HEK293 (cell line): ENCODE data around the gene TXNRD2.

Experiments
- CTCF ChIA-PET: fragments of 350-600 bp; formaldehyde crosslinking; extraction: SDS; loops from one replicate; lab custom pipeline; 2021; ENCODE audit warnings: antibody characterized with exemption; lab: Yijun Ruan, JAX
- POLR2A ChIA-PET: fragments of 300-600 bp; formaldehyde crosslinking; extraction: SDS; loops from one replicate; lab custom pipeline; 2020; ENCODE audit warnings: antibody characterized with exemption, inconsistent platforms; lab: Yijun Ruan, JAX
- H3K27ac ChIP-seq: fragments of 200-500 bp; sonication (Bioruptor generic); 2 replicates; pipeline ENCODE4 v1.5.1; 2014; ENCODE audit warnings: low read depth, low read length, control low read depth, inconsistent platforms; ENCODE audit errors: extremely low read depth
- H3K36me3 ChIP-seq, 2 experiments: fragments of 200-500 bp in 1 of 2; sonication (Bioruptor generic) in 1 of 2; 1 replicate in 1 of 2; 2 replicates in 1 of 2; pipeline ENCODE4 v1.5.1; 2014 to 2017; ENCODE audit warnings: inconsistent platforms in 2 of 2, low read length in 2 of 2; ENCODE audit not compliant: control insufficient read depth in 2 of 2, insufficient read depth in 1 of 2
- H3K4me1 ChIP-seq: fragments of 200-500 bp; sonication (Bioruptor generic); 2 replicates; pipeline ENCODE4 v1.5.1; 2014; ENCODE audit warnings: mild to moderate bottlenecking, low read length, inconsistent platforms; ENCODE audit not compliant: control insufficient read depth, insufficient read depth
- H3K4me3 ChIP-seq: 2 replicates; pipeline ENCODE4 v1.5.1; 2011; ENCODE audit warnings: low read depth, mild to moderate bottlenecking, control low read depth, low read length, moderate library complexity
- H3K9me3 ChIP-seq: fragments of 200-500 bp; sonication (Bioruptor generic); 2 replicates; pipeline ENCODE4 v1.5.1; 2014; ENCODE audit warnings: low read depth, low read length, inconsistent platforms; ENCODE audit not compliant: control insufficient read depth, insufficient read depth
- CTCF ChIP-seq: fragments of 450-650 bp; formaldehyde crosslinking; IDR thresholded peaks from 2 replicates; pipeline ENCODE4 v1.5.1; 2016; ENCODE audit warnings: missing biosample characterization, missing genetic modification characterization
- KLF1 ChIP-seq: fragments of 450-650 bp; formaldehyde crosslinking; IDR thresholded peaks from 2 replicates; pipeline ENCODE4 v1.5.1; 2016; ENCODE audit warnings: missing biosample characterization, missing genetic modification characterization
- KLF10 ChIP-seq: fragments of 450-650 bp; IDR thresholded peaks from 2 replicates; pipeline ENCODE4 v1.5.1; 2018; ENCODE audit warnings: missing biosample characterization, mild to moderate bottlenecking, missing genetic modification characterization
- OSR2 ChIP-seq: fragments of 450-650 bp; formaldehyde crosslinking; IDR thresholded peaks from 2 replicates; pipeline ENCODE4 v1.5.1; 2016; ENCODE audit warnings: missing biosample characterization, missing genetic modification characterization
- SCRT1 ChIP-seq: fragments of 450-650 bp; formaldehyde crosslinking; IDR thresholded peaks from 2 replicates; pipeline ENCODE4 v1.5.1; 2016; ENCODE audit warnings: missing biosample characterization, missing genetic modification characterization, borderline replicate concordance
- SETDB1 ChIP-seq: IDR thresholded peaks from one replicate; pipeline ENCODE4 v1.6.1; 2017; ENCODE audit warnings: mild to moderate bottlenecking, low read length, moderate library complexity, mixed read lengths; ENCODE audit not compliant: insufficient read length
- TRIM28 ChIP-seq: IDR thresholded peaks from 2 replicates; pipeline ENCODE4 v1.6.1; 2011; ENCODE audit warnings: low read length, control low read depth, borderline replicate concordance
- WT1 ChIP-seq: fragments of 450-650 bp; formaldehyde crosslinking; IDR thresholded peaks from 2 replicates; pipeline ENCODE4 v1.5.1; 2016; ENCODE audit warnings: missing biosample characterization, missing genetic modification characterization
- YY1 ChIP-seq: fragments of 450-650 bp; formaldehyde crosslinking; IDR thresholded peaks from 2 replicates; pipeline ENCODE4 v1.5.1; 2018; ENCODE audit warnings: missing biosample characterization, missing genetic modification characterization
- YY2 ChIP-seq: fragments of 450-650 bp; formaldehyde crosslinking; IDR thresholded peaks from 2 replicates; pipeline ENCODE4 v1.5.1; 2016; ENCODE audit warnings: missing biosample characterization, missing genetic modification characterization
- ZBTB48 ChIP-seq: fragments of 450-650 bp; formaldehyde crosslinking; IDR thresholded peaks from 2 replicates; pipeline ENCODE4 v1.5.1; 2016; ENCODE audit warnings: missing biosample characterization, missing genetic modification characterization
- ZFHX2 ChIP-seq: fragments of 450-650 bp; formaldehyde crosslinking; conservative IDR thresholded peaks from 2 replicates; pipeline ENCODE4 v1.5.1; 2016; ENCODE audit warnings: missing biosample characterization, missing genetic modification characterization
- ZNF121 ChIP-seq: fragments of 450-650 bp; formaldehyde crosslinking; IDR thresholded peaks from 2 replicates; pipeline ENCODE4 v1.5.1; 2016; ENCODE audit warnings: missing biosample characterization, missing genetic modification characterization
- ZNF184 ChIP-seq: fragments of 450-650 bp; IDR thresholded peaks from 2 replicates; pipeline ENCODE4 v1.5.1; 2018; ENCODE audit warnings: missing biosample characterization, mild to moderate bottlenecking, missing genetic modification characterization
- ZNF223 ChIP-seq: fragments of 450-650 bp; formaldehyde crosslinking; IDR thresholded peaks from 2 replicates; pipeline ENCODE4 v1.5.1; 2016; ENCODE audit warnings: missing biosample characterization, missing genetic modification characterization
- ZNF26 ChIP-seq: fragments of 450-650 bp; formaldehyde crosslinking; IDR thresholded peaks from 2 replicates; pipeline ENCODE4 v1.5.1; 2016; ENCODE audit warnings: missing biosample characterization, missing genetic modification characterization
- ZNF362 ChIP-seq: fragments of 450-650 bp; formaldehyde crosslinking; IDR thresholded peaks from 2 replicates; pipeline ENCODE4 v1.5.1; 2016; ENCODE audit warnings: missing biosample characterization, missing genetic modification characterization
- ZNF366 ChIP-seq: fragments of 450-650 bp; formaldehyde crosslinking; conservative IDR thresholded peaks from 2 replicates; pipeline ENCODE4 v1.5.1; 2016; ENCODE audit warnings: missing biosample characterization, missing genetic modification characterization
- ZNF530 ChIP-seq: fragments of 450-650 bp; formaldehyde crosslinking; IDR thresholded peaks from 2 replicates; pipeline ENCODE4 v1.5.1; 2016; ENCODE audit warnings: low read depth, missing biosample characterization, missing genetic modification characterization
- ZNF621 ChIP-seq: fragments of 450-650 bp; formaldehyde crosslinking; IDR thresholded peaks from 2 replicates; pipeline ENCODE4 v1.5.1; 2017; ENCODE audit warnings: missing biosample characterization, missing genetic modification characterization
- ZNF629 ChIP-seq: fragments of 450-650 bp; formaldehyde crosslinking; IDR thresholded peaks from 2 replicates; pipeline ENCODE4 v1.5.1; 2017; ENCODE audit warnings: missing biosample characterization, missing genetic modification characterization
- ZNF658 ChIP-seq: fragments of 450-650 bp; formaldehyde crosslinking; IDR thresholded peaks from 2 replicates; pipeline ENCODE4; 2016; ENCODE audit warnings: missing biosample characterization, missing genetic modification characterization
- ZNF664 ChIP-seq: fragments of 450-650 bp; formaldehyde crosslinking; IDR thresholded peaks from 2 replicates; pipeline ENCODE4 v1.5.1; 2016; ENCODE audit warnings: missing biosample characterization, missing genetic modification characterization
- ZNF76 ChIP-seq: fragments of 450-650 bp; formaldehyde crosslinking; IDR thresholded peaks from 2 replicates; pipeline ENCODE4; 2016; ENCODE audit warnings: low read depth, missing biosample characterization, missing genetic modification characterization, borderline replicate concordance
- TF ChIP-seq, protein P1 (sequence below): fragments of 450-650 bp; formaldehyde crosslinking; IDR thresholded peaks from 2 replicates; pipeline ENCODE4 v1.5.1; 2016; ENCODE audit warnings: missing biosample characterization, missing genetic modification characterization

TXNRD2 gene

DNA sequence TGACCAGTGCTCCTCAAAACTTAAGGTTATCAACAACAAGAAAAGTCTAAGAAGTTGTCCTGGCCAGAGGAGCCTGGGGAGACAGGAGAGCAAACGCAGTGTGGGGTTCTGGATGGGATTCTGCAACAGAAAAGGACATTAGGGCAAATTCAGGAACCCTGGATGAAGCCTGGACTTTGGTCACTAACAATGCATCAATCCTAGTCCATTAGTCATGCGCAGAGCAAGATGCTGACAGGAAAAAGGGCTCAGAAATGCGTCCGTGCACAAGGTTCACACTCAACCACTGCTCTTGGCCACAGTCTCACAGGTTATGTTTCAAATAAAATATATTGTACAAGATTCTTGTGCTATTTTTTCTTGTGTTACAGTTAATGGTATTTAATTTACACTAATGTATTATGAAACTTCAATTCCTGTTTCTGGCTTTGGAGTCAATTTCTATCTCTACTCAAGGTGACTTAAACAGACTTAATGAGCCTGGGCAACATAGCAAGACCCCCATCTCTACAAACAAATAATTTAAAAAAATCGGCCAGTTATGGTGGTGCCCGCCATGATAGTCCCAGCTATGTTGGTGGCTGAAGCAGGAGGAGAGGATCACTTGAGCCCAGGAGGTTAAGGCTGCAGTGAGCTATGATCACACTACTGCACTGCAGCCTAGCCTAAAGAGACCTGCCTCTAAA, 100.5 kb downstream of the TXNRD2 start:
- H3K36me3 ChIP-seq = no peaks in the 10 kb centered on the region
- peaks cover 5% of the 10 kb centered on the region; the same call in 1 of the 2 replicates for H3K4me1 ChIP-seq
- TF ChIP-seq ZNF121 (tag by site-specific recombination) (peak; percentile 93), ZNF26 (no peak), YY2 (no peak), ZNF530 (no peak), ZNF629 (tag by site-specific recombination) (no peak), ZBTB48 (tag by site-specific recombination) (no peak), TRIM28 (no peak), ZNF223 (no peak), ZFHX2 (tag by site-specific recombination) (no peak), ZNF362 (no peak), ZNF366 (tag by site-specific recombination) (no peak), SCRT1 (tag by site-specific recombination) (no peak), KLF1 (0 out of 2 replicates have a peak, but pooled peaks have one; percentile 37), SETDB1 (no peak), ZNF184 (tag by site-specific recombination) (no peak), OSR2 (tag by site-specific recombination) (no peak), ZNF664 (tag by site-specific recombination) (no peak), CTCF (tag by site-specific recombination) (no peak), ZNF621 (tag by site-specific recombination) (no peak), KLF10 (tag by site-specific recombination) (0 out of 2 replicates have a peak, but pooled peaks have one; percentile 23), YY1 (no peak), ZNF658 (tag by site-specific recombination) (no peak), WT1 (tag by site-specific recombination) (0 out of 2 replicates have a peak, but pooled peaks have one; percentile 39)
- TF ChIP-seq, all 188 proteins: peak for 4
- Histone ChIP-seq H3K27ac (no peak overlapping the region), H3K9me3 (no peaks in the 10 kb centered on the region), H3K4me3 (no peak overlapping the region)
- ChIA-PET CTCF (interaction anchor here (0.7 to 1.0 kb wide), 3 partner anchors 20 to 111 kb away, joined by 3 to 4 read pairs (median 4); no protein-coding TSS in a partner anchor), POLR2A (interaction anchor here (0.7 to 1.9 kb wide), 3 partner anchors 9 to 15 kb away, joined by 3 to 4 read pairs (median 3); partner anchors contain the start of genes GNB1L and RTL10)

- peaks cover 5% of the 10 kb centered on the region; the same call in 1 of the 2 replicates for H3K4me1 ChIP-seq
- TF ChIP-seq, protein P1, sequence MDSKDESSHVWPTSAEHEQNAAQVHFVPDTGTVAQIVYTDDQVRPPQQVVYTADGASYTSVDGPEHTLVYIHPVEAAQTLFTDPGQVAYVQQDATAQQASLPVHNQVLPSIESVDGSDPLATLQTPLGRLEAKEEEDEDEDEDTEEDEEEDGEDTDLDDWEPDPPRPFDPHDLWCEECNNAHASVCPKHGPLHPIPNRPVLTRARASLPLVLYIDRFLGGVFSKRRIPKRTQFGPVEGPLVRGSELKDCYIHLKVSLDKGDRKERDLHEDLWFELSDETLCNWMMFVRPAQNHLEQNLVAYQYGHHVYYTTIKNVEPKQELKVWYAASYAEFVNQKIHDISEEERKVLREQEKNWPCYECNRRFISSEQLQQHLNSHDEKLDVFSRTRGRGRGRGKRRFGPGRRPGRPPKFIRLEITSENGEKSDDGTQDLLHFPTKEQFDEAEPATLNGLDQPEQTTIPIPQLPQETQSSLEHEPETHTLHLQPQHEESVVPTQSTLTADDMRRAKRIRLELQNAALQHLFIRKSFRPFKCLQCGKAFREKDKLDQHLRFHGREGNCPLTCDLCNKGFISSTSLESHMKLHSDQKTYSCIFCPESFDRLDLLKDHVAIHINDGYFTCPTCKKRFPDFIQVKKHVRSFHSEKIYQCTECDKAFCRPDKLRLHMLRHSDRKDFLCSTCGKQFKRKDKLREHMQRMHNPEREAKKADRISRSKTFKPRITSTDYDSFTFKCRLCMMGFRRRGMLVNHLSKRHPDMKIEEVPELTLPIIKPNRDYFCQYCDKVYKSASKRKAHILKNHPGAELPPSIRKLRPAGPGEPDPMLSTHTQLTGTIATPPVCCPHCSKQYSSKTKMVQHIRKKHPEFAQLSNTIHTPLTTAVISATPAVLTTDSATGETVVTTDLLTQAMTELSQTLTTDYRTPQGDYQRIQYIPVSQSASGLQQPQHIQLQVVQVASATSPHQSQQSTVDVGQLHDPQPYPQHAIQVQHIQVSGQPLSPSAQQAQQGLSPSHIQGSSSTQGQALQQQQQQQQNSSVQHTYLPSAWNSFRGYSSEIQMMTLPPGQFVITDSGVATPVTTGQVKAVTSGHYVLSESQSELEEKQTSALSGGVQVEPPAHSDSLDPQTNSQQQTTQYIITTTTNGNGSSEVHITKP (tag by site-specific recombination) = 0 out of 2 replicates have a peak, but pooled peaks have one; percentile 34
- peak; percentile 99 for TF ChIP-seq WT1 (tag by site-specific recombination)
- TF ChIP-seq ZNF76 = no peak
- TF ChIP-seq, all 188 proteins: peak for 2
- Histone ChIP-seq H3K27ac (no peak overlapping the region), H3K9me3 (no peaks in the 10 kb centered on the region), H3K36me3 (no peaks in the 10 kb centered on the region), H3K4me3 (no peak overlapping the region)
- ChIA-PET POLR2A (no interaction called here), CTCF (interaction anchor here (0.7 kb wide), 2 partner anchors 22 to 117 kb away, joined by 3 to 4 read pairs; partner anchors contain the start of gene GP1BB)
Measured at GRCh38 chr22:19840059-19840458, 101.6 kb downstream of the TXNRD2 start.
